ENCODE measurements around the gene EDAR.

Gene EDAR

DNA sequence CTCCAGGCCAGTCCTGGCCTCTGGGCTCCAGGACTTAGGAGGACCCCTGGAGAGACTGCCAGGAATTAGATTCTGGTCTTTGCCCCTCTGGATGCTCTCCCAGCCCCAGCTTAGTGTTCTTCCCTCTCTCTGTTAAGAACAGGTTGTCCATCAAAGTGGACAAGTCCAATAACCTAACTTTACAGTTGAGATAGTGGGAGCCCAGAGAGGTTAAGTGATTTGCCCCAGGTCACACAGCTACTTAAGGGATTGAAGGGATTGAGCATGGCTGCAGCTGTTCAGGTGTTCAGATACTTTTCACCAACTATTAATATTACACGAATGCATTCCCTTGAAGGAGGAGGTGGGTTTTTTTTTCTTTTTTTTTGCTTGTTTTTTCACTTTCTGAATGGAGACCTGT, 57.6 kb downstream of the EDAR start:
- no peaks in the 10 kb centered on the region for H3K36me3 ChIP-seq (ENCODE audit: control insufficient read depth in 2 of 2, insufficient read depth in 2 of 2, low read length in 2 of 2)
- no peak overlapping the region for H3K9ac ChIP-seq (ENCODE audit: low read length in 2 of 2)
- H3K9me3 ChIP-seq (ENCODE audit: control insufficient read depth in 2 of 2, low read length in 2 of 2) = no peaks in the 10 kb centered on the region

DNA sequence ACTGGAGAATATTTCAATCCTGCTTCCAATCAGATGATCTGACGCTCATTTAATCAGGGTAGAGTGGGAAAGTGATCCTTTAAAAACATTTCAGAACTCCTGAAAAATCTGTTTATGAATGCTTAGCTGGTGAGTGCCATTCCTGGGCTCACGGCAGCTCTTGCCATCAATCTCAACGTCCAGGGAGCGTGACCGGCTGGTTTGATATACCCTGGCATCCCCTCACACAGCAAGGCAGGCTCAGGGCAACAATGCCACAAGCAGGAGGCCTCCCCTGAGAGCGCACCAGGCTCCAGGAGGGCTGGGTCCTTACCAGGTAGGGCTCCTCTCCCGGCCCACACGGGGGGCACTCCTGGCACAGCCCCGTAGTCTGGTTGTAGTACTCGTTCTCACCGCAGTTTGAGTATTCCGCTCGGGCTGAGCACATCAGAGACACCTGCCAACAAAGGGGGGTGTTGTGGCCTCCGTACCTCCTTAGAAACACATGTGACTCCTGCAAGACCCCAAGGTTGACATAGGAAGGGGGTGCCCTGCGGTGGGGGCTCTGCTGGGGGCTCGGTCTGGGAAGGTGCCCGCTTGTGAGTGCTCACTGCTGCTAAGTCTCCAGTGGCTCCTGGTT, 59.1 kb downstream of the EDAR start:
- Histone ChIP-seq H3K27ac (ENCODE audit: low read length) (no peak overlapping the region), H3K36me3 (ENCODE audit: control insufficient read depth in 2 of 2, insufficient read depth in 2 of 2, low read length in 2 of 2) (no peaks in the 10 kb centered on the region), H3K27me3 (ENCODE audit: control insufficient read depth in 1 of 2, insufficient read depth in 2 of 2, low read length in 2 of 2) (no peaks in the 10 kb centered on the region), H3K4me1 (ENCODE audit: control insufficient read depth, insufficient read depth, low read length) (peaks cover 15% of the 10 kb centered on the region), H3K9me3 (ENCODE audit: control insufficient read depth in 2 of 2, low read length in 2 of 2) (no peaks in the 10 kb centered on the region), H3K4me3 (ENCODE audit: low read length in 2 of 2) (no peak overlapping the region), H3K9ac (ENCODE audit: low read length in 2 of 2) (no peak overlapping the region)

More for the DNA sequence above, 57.6 kb downstream of the EDAR start:
- Histone ChIP-seq H3K27me3 (ENCODE audit: control insufficient read depth in 1 of 2, insufficient read depth in 2 of 2, low read length in 2 of 2) (no peaks in the 10 kb centered on the region), H3K4me1 (ENCODE audit: control insufficient read depth, insufficient read depth, low read length) (peaks cover 4% of the 10 kb centered on the region), H3K4me3 (ENCODE audit: low read length in 2 of 2) (no peak overlapping the region), H3K27ac (ENCODE audit: low read length) (no peak overlapping the region)

DNA sequence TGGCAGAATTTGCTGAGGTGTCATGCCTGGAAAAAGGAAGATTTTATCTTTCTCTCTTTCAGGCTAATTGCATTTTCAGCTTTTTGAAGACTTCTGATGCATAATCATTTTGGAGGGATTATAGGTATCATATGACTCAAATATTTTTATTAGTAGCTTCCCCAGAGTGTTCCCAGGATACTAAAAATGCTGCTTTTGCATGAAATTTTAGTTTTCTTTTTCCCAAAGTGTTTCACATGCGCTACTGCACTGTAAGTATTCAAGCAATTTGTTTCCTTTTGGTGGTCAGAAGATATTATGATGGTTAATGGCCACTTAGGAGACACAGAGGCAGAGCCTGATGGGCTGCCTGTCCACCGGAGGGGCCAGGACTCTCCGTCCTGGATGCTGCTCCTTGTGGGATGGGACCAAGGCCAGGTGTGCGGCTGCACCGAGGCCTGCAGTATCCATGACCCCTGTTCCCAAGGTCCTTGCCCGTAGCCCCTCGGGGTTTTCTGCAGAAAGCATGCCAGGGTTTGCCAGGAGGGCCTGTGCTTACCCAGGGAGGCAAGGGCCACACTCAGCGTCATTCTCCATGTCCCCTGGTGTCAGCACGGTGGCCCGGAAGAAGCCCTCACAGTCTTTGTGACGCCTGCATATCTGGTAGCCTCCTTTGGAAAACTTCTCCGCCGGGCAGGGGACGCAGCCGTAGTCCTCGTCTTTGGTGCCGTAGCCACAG, 60.2 kb downstream of the EDAR start:
- Histone ChIP-seq H3K9ac (ENCODE audit: low read length in 2 of 2) (no peak overlapping the region), H3K4me1 (ENCODE audit: control insufficient read depth, insufficient read depth, low read length) (peaks cover 26% of the 10 kb centered on the region), H3K4me3 (ENCODE audit: low read length in 2 of 2) (no peak overlapping the region), H3K27ac (ENCODE audit: low read length) (no peak overlapping the region), H3K36me3 (ENCODE audit: control insufficient read depth in 2 of 2, insufficient read depth in 2 of 2, low read length in 2 of 2) (no peaks in the 10 kb centered on the region), H3K9me3 (ENCODE audit: control insufficient read depth in 2 of 2, low read length in 2 of 2) (no peaks in the 10 kb centered on the region), H3K27me3 (ENCODE audit: control insufficient read depth in 1 of 2, insufficient read depth in 2 of 2, low read length in 2 of 2) (no peaks in the 10 kb centered on the region)

DNA sequence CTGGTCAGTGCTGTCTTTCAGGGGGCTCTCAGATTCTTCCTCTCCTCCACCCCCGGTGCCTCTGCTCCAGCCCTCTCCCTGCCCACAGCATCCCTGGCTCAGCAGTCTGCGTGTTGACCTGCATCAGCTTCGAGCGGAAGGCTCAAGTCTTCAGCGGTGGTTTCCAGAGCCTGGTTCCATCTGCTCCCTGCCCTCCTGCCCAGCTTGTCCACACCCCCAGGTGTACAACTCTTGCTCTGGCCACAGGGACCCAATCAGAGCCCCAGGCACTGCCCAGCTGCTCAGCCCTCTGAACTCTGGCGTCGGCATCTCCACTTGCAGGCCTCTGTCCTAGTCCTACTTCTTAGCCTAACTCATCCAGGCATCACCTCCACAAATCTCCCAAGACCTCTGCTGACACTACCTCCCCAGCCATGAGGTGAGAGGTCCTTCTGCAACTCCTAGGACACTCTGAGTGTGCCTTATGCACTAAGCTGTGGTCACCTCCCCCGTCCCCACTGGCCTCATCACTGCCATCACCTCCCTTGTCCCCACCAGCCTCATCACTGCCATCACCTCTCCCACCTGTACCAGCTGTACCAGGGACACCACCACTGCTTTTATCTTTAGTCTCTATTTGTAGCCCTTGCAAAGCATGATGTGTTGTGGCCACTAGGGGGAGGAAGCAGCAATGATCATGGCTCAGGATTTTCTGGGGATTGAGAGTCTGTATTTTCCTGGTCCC, 60.9 kb downstream of the EDAR start:
- no peaks in the 10 kb centered on the region for H3K27me3 ChIP-seq (ENCODE audit: control insufficient read depth in 1 of 2, insufficient read depth in 2 of 2, low read length in 2 of 2)

DNA sequence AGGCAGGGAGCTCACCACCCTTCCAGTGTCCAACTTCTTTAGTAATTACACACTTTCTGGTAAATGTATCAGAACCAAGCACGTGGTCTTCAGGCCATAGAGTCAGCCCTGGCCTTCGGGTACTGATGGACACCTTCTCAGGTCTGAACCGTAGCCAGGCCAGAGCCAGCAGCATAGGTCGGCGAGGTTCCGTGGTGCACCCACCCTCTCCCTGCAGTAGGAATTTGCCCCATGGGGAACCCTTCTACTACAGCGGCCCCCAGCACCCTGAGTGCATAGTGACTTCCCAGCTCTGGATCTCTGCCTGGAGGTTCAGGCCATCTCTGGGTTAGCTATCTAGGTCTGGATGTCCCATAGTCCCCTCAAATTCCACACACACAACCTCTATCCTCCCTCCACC, 61.6 kb downstream of the EDAR start:
- H3K4me1 ChIP-seq (ENCODE audit: control insufficient read depth, insufficient read depth, low read length) = peaks cover 40% of the 10 kb centered on the region
- H3K4me3 ChIP-seq (ENCODE audit: low read length in 2 of 2) = no peak overlapping the region
- no peaks in the 10 kb centered on the region for H3K27me3 ChIP-seq (ENCODE audit: control insufficient read depth in 1 of 2, insufficient read depth in 2 of 2, low read length in 2 of 2)
- no peak overlapping the region for H3K27ac ChIP-seq (ENCODE audit: low read length)
- H3K9me3 ChIP-seq (ENCODE audit: control insufficient read depth in 2 of 2, low read length in 2 of 2) = no peaks in the 10 kb centered on the region
- no peak overlapping the region for H3K9ac ChIP-seq (ENCODE audit: low read length in 2 of 2)
- no peaks in the 10 kb centered on the region for H3K36me3 ChIP-seq (ENCODE audit: control insufficient read depth in 2 of 2, insufficient read depth in 2 of 2, low read length in 2 of 2)

More for the DNA sequence above, 60.9 kb downstream of the EDAR start:
- Histone ChIP-seq H3K4me3 (ENCODE audit: low read length in 2 of 2) (no peak overlapping the region), H3K9ac (ENCODE audit: low read length in 2 of 2) (no peak overlapping the region), H3K27ac (ENCODE audit: low read length) (no peak overlapping the region), H3K36me3 (ENCODE audit: control insufficient read depth in 2 of 2, insufficient read depth in 2 of 2, low read length in 2 of 2) (no peaks in the 10 kb centered on the region), H3K9me3 (ENCODE audit: control insufficient read depth in 2 of 2, low read length in 2 of 2) (no peaks in the 10 kb centered on the region), H3K4me1 (ENCODE audit: control insufficient read depth, insufficient read depth, low read length) (peaks cover 33% of the 10 kb centered on the region)

DNA sequence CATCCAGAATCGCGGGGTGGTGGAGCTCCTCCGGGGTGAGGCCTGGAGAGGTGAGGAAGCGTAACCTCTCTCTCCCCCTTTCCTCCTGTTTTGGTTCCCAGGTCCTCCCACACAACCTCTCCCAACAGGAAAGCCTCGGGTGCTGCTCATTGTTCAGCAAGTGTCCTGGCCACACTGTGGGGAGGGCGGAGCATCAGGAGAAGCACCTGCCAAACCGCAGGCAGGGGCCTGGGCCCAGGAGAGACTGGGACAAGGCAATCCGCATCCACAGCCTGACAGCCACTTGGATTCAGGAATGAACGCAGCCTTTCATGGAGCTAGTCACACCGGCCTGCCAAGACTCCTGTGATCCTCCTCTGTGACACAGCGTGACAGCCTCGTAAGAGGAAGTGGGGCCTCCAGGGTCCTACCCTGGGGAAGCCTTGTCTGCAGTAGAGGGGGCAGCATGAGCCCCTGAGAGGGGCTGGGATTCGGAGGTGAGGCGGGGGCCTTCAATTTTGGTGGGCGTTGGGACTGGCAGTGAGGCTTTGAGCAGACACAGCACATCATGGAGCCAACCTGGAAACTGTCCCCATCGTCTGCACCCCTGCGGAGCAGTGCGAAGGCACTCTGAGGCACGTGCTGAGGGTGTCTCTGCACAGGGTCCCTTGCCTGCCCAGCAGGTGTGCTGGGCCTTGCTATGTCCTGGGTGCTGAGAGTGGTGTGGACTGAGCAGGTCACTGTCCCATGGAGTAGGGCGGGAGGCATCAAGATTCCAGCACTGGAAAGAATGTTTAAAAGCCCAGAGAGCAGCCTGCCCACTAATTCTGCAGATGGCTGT, 62.2 kb downstream of the EDAR start:
- Histone ChIP-seq H3K27ac (ENCODE audit: low read length) (no peak overlapping the region), H3K27me3 (ENCODE audit: control insufficient read depth in 1 of 2, insufficient read depth in 2 of 2, low read length in 2 of 2) (no peaks in the 10 kb centered on the region), H3K9me3 (ENCODE audit: control insufficient read depth in 2 of 2, low read length in 2 of 2) (no peaks in the 10 kb centered on the region), H3K36me3 (ENCODE audit: control insufficient read depth in 2 of 2, insufficient read depth in 2 of 2, low read length in 2 of 2) (no peaks in the 10 kb centered on the region), H3K4me3 (ENCODE audit: low read length in 2 of 2) (no peak overlapping the region), H3K9ac (ENCODE audit: low read length in 2 of 2) (no peak overlapping the region), H3K4me1 (ENCODE audit: control insufficient read depth, insufficient read depth, low read length) (peaks cover 46% of the 10 kb centered on the region)

DNA sequence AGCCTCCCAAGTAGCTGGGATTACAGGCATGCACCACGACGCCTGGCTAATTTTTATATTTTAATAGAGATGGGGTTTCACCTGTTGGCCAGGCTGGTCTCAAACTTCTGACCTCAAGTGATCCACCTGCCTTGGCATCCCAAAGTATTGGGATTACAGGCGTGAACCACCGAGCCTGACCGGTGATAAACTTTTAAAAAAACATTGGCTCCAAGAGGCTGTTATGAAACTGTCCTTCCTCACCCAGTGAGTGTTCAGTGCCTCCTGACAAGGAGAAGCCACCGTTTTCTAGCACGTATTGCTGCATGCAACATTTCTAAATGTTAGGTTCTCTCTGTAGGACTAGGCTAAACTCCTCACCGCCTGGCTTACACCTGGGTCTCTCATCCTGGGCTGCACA, 63.3 kb downstream of the EDAR start:
- H3K9ac ChIP-seq (ENCODE audit: low read length in 2 of 2) = no peak overlapping the region
- peaks cover 55% of the 10 kb centered on the region for H3K4me1 ChIP-seq (ENCODE audit: control insufficient read depth, insufficient read depth, low read length)
- no peak overlapping the region for H3K4me3 ChIP-seq (ENCODE audit: low read length in 2 of 2)
- H3K27me3 ChIP-seq (ENCODE audit: control insufficient read depth in 1 of 2, insufficient read depth in 2 of 2, low read length in 2 of 2) = no peaks in the 10 kb centered on the region
- no peaks in the 10 kb centered on the region for H3K36me3 ChIP-seq (ENCODE audit: control insufficient read depth in 2 of 2, insufficient read depth in 2 of 2, low read length in 2 of 2)
- no peak overlapping the region for H3K27ac ChIP-seq (ENCODE audit: low read length)
- no peaks in the 10 kb centered on the region for H3K9me3 ChIP-seq (ENCODE audit: control insufficient read depth in 2 of 2, low read length in 2 of 2)

DNA sequence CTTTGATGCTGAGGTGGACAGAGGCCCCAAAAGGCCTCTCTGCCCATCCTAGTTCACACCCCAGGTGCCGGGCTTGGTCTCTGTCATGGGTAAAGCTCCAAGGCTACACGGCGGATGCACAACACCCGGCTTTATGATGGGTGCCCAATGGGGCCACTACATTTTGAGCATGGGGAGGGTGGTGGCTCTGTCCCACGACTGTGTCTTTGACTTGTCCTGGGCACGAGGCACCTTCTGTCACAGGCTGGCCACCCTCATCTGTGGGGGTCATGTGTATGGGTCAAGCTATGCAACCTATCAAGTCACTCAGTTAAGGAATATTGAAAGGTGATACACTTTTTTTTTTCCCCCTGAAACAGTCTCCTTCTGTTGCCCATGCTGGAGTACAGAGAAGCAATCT, 63.7 kb downstream of the EDAR start:
- peak overlapping the region; percentile 80 for H3K27ac ChIP-seq (ENCODE audit: low read length)
- H3K4me3 ChIP-seq (ENCODE audit: low read length in 2 of 2) = no peak overlapping the region
- peaks cover 55% of the 10 kb centered on the region for H3K4me1 ChIP-seq (ENCODE audit: control insufficient read depth, insufficient read depth, low read length)
- H3K27me3 ChIP-seq (ENCODE audit: control insufficient read depth in 1 of 2, insufficient read depth in 2 of 2, low read length in 2 of 2) = no peaks in the 10 kb centered on the region
- H3K9ac ChIP-seq (ENCODE audit: low read length in 2 of 2) = no peak overlapping the region
- H3K9me3 ChIP-seq (ENCODE audit: control insufficient read depth in 2 of 2, low read length in 2 of 2) = no peaks in the 10 kb centered on the region
- H3K36me3 ChIP-seq (ENCODE audit: control insufficient read depth in 2 of 2, insufficient read depth in 2 of 2, low read length in 2 of 2) = no peaks in the 10 kb centered on the region

DNA sequence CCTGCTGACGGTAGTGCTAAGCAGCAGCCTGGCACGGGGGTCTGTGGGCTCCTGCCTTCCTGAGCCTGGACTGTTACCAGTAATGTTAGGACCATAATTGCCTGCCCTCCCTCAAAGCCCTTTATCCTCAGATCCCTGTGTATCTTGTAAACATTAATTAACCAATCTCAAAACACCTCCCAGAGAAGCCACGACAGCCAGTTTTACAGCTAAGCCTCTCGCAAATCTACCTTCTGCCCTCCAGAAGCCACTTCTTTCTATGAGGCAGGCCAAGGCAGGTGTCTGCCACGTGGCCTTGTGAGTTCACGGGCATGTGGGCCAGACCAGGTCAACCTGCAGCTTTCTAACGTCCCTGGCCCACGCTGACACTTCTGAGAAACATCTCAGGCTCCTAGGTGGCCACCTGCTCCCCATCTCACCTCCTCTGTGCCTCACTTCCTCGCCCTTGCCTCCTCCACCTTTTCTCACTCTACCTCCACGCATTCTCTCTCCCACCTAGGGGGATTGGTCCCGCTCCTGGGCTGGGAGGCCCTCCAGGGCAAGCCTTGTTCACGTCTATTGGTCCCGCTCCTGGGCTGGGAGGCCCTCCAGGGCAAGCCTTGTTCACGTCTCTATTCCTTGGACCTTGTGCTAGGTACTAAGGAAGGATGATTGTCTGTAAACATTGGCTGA, 64.3 kb downstream of the EDAR start:
- Histone ChIP-seq H3K9ac (ENCODE audit: low read length in 2 of 2) (no peak overlapping the region), H3K27me3 (ENCODE audit: control insufficient read depth in 1 of 2, insufficient read depth in 2 of 2, low read length in 2 of 2) (no peaks in the 10 kb centered on the region), H3K4me3 (ENCODE audit: low read length in 2 of 2) (no peak overlapping the region), H3K9me3 (ENCODE audit: control insufficient read depth in 2 of 2, low read length in 2 of 2) (no peaks in the 10 kb centered on the region), H3K27ac (ENCODE audit: low read length) (peak overlapping the region; percentile 80), H3K4me1 (ENCODE audit: control insufficient read depth, insufficient read depth, low read length) (peaks cover 55% of the 10 kb centered on the region), H3K36me3 (ENCODE audit: control insufficient read depth in 2 of 2, insufficient read depth in 2 of 2, low read length in 2 of 2) (no peaks in the 10 kb centered on the region)

Measured in stomach smooth muscle (tissue), 2 donors.